HG03442 (cell line): ENCODE results near the gene SMCO2.

Experiments used
- ATAC-seq: cut with Tn5 transposase; IDR thresholded peaks from one replicate; pipeline ENCODE4 v1.9.1; 2021; ENCODE audit warnings: mild to moderate bottlenecking, moderate library complexity; ENCODE audit not compliant: unreplicated experiment

The SMCO2 gene

DNA sequence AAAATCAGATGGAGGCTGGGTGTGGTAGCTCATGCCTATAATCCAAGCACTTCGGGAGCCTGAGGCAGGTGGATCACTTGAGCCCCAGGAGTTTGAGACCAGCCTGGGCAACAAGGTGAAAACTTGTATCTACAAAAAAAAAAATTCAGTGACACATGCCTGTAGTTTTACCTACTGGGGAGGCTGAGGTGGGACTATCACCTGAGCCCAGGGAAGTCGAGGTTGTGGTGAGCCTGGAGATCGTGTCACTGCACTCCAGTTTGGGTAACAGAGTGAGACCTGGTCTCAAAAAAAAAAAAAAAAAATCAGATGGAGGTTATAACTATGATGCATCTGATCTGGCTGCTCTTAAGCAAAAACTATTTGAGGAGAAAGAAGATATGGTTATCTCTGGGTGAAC lies 50.9 kb downstream of the SMCO2 start:
- no peak for ATAC-seq

- ATAC-seq: peak; percentile 79
These were observed 51.6 kb downstream of the SMCO2 start for GRCh38 chr12:27498149-27498548.

DNA sequence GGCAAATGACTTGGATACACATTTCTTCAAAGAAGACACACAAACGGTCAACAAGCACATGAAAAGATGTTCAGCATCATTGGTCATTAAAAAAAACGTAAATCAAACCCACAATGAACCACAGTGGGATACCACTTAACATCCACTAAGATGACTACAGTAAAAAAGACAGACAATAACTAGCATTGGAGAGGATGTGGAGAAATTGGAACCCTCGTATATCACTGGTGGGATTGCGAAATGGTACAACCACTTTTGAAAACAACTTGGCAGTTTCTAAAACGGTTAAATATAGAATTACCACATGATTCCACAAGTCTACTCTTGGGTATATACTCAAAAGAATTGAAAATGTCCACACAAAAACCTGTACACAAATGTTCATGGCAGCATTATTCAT lies 52.2 kb downstream of the SMCO2 start:
- no peak for ATAC-seq

DNA sequence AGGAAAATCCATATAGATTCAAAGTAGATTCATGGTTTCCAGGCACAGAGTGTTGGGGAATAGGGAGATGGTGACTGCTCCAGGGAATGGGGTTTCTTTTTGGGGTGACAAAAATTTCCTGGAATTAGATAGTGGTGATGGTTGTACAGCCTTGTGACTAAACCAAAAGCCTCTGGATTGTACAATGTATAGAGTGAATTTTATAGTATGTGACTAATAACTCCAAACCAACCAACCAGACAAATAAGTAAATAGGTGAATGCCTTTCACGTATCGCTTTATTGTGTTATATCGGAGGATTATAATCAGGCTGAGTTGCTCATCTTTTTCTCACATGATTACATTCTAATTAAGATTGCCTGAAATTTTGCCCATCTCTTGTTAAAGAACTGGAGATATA lies 52.8 kb downstream of the SMCO2 start:
- ATAC-seq: no peak

GRCh38 chr12:27500546-27500945 lies 54.0 kb downstream of the SMCO2 start:
- no peak for ATAC-seq

DNA sequence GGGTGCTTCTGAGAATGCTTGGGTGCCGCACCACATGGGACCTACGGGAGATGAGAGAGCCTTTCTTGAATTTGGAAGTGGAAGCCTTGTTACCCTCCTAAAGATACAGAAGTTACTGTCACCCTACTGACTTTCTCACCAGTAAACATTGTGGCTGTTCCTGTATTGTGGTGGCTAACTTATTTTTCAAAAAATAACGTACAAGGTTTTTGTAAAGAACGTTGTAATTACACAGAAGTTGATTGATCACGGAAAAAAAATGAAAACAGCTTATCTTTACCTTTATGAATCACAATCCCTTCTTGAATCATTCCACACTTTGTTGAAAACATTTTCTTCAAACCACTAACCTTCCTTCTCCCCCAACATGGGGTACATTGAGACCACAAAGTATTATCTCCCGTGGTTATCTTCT lies 55.5 kb downstream of the SMCO2 start:
- ATAC-seq: no peak

DNA sequence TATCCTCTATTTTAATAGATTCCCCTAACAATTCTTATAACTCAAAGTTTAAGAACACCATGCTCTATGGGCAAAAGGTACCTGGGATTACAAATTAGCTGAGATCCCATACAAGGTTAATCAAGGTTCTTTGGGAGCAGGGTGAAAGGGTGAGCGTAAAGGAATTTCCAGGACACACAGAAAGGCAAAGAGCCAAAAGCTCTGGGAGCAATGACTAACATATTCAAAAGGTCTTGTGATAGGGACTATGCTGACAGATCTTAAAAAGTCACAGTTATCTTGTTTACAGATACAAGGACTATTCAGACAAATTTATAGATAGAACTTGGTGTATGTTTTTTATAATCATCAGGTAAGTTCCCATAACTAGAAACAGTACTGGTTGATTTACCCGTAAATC lies 58.0 kb downstream of the SMCO2 start:
- ATAC-seq: no peak

- ATAC-seq: no peak
These were observed 58.6 kb downstream of the SMCO2 start for GRCh38 chr12:27505109-27505508.

DNA sequence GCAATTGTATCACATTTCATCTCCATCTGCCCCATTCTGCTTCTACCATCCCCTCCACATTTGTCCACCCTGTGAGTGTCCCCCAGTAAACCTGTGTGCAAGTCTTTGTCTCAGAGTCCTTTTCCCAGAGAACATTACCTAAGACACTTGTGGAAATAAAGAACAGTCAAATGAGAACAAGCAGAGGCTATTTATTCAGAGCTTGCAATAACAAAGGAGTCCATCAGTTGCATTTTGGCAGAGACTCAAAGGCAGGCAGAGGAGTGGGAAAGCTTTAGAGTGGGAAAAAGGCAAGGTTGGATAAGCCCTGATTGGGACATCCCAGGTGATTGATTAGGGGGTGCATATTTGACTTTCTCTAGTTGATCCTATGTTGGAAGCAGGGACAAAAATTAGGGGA lies 59.2 kb downstream of the SMCO2 start:
- ATAC-seq: no peak

DNA sequence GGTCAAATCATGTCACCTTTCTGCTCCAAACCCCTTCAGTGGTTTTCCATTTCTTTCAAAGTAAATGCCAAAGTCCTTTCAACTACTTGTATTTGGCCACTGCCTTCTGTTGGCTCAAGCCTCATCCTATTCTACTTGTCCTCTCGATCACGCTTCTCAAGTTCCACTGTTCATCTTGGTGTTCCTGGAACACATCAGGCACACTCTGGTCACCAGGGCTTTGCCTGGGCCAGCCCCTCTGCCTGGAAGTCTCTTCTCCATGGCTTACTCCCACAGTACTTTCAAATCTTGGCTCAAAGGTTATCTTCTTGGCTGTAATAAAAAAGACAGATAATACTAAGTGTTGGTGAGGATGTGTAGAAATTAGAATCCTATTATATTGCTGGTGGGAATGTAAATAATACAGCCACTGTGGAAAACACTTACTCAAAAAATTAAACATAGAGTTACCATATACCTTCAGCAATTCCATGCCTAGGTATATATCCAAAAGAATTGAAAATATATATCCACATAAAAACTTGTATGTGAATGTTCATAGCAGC lies 60.2 kb downstream of the SMCO2 start:
- no peak for ATAC-seq

DNA sequence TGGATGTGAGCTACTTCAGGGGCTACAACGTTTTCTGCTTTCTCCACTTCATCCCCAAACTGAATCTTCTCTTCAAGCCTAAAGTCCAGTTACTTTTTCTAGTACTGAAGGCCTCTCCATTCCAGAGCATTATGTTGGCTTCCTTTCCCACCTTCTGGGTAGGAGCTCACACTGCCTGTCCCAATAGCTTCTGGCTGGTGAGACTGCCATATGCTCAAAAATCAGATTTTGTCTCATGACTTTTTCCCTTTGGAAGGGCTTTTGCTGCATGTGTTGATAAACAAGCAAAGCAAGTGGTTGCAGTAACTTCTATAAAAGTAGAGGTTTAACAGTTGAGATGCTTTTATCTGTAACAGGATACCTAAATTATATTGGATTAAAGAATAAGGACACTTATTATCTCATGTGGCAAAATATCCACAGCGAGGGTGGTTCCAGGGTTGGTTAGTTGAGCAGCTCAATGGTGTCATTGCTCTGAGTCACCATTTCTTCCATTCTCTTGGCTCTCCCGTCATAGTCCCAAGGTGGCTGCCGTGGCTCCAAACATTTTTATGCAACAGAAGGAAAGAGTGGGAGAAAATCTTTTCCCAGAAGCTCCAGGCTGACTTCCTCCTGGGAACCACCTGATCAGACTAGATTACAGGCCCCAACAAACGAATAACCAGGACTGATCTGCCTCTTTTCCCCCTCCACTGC lies 62.3 kb downstream of the SMCO2 start:
- no peak for ATAC-seq

DNA sequence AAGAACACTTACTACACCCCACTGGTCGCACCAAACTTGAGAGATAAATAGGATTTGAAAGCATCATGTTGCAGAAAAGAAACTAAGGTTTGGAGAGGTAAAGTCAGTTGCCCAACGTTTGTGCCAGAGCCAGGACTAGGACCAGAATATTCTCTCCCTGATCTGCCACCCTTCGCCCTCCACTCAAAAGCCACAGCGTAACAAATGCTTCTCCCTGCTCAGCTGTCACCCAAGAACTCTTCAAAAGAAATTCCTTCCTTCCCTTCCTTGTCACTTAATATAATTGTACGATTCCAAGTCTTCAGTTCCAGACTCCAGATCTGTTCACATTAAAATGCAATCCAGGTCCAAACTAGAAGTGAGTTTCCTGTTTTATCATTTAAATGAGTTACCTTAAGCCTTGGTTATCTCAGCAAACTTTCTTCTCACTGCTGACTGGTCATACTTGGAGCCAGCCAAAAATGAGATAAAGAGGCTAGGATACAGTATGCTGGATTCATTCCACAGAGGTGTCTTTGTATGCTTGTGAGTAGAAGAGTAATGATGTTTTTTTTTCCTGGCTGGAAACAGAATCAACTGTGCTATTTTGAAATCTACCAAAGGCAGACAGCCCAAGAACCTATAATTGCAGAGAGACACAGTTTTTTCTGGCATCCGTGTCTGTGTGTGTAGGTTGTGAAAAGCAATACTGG lies 64.6 kb downstream of the SMCO2 start:
- no peak for ATAC-seq

GRCh38 chr12:27511723-27512045 lies 65.1 kb downstream of the SMCO2 start:
- no peak for ATAC-seq

- ATAC-seq: no peak
These were observed 66.8 kb downstream of the SMCO2 start for GRCh38 chr12:27513155-27513824.

DNA sequence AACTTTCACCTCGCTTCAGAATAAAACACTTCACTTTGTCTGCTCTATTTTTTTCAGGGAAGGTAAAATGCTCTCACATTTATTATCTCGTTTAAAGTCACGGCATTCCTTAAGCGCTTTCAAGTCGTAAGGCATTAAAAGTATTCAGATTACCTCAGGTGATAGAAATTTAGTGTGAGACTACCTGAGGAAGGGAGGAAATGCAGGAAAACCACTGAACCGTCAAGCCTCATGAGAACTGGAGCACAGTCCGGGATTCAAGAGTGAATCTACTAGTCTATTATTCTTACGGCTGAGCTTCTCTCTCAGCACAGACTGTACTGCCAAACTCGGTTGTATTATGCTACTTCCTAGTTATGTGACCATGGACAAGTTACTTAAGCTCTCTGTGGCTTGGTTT lies 69.1 kb downstream of the SMCO2 start:
- ATAC-seq: no peak

DNA sequence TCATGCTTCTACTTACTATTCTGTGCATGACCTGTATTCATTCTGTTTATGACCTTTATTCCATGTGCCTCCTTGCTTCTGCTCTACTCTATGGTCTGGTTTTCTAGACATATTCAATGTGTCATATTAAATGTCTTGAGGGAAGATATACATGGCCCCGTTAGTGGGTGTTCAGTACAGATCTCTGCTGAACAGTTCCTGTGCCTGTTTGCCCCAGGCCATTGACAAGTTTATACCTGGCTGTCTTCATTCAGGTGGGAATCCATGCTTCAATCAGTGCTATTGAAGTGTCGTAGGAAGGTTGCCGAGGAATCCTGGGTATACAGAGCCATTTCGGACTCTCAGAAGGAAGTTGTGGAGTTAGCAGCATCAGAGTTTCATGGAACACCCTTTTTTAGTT lies 70.1 kb downstream of the SMCO2 start:
- no peak for ATAC-seq

DNA sequence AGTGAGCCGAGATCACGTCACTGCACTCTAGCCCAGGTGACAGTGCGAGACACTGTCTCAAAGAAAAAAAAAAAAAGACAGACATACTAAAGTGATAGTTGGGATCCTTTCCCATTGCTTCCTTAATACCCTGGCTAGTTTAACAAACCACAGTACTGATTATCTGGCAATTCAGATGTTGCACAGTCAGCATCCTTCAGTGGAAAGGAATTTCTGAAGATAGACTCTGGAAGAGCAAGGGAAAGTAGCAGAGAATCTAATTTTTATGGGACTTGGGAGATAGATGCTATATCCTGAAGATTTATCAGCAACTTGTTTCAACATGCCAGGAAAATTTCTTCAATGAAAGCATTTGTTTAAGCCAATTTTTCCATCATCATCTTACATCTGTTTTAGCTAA lies 71.0 kb downstream of the SMCO2 start:
- ATAC-seq: no peak

DNA sequence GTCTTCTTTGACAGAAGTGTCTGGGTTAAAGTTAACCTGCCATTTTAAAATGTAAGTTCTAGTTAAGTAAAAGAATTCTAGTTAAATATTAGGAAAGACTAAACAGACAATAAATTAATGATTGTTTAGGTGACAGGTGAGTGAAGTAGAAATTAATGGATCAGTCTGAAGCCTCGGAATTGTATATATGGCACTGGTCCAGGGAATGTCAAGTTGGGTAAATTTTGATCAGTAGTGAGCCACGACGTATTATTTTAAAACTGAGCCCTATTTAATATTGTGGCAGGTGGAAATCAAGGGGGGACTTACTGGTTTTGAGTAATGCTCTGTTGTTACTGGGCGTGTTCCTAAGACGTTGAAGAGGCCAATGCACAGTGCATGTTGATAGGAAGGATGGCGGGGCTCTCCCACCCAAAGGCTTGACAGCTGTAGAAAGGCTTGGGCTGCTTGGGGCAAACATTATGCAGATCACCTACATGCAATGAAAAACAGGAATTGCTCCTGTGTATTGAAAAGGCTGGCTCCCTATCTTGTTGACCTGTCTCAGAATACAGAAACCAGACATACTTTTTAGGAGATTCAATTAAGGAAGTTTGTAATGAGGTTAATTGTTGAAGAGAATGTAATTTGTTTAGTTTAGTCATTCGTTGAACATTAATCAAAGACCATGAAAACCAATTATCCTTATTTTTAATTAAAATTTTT lies 71.6 kb downstream of the SMCO2 start:
- no peak for ATAC-seq

DNA sequence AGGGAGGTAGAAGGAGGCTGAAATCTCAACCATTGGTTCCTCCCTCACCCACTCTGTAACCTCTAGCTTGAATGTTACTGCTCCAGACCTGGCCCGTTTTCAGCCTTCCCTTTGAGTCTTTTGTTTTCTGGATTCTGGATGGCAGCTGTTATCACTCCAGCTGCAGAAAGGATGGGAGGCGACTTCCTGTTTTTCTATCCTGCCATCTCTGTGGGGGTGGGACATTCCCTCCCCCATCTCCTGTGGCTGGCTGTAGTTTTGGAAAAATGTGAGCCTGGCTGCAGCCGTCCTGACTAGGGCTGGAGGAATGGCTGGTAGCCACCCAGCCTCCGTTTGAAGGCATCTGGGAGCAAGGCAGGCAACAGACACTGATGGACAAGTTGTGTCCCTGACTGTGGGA lies 74.5 kb downstream of the SMCO2 start:
- ATAC-seq: no peak

DNA sequence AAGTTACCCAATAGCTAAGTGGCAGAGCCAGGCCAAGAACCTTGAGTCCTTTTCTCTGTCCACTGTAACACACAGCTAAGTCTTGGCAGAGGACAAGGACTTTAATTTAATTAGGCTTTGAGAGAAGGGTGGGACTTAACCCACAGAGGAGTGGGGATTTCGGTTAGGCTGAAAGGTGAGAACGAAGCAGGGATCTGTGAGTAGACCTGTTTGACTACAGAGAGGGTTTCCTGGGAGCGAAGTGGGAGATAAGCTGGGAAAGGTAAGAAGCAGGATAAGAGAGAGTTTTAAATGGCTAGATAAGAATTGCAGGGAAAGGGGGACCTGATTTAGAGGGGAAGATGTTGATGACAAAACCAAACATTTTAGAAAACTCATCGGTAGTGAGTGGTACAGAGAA lies 75.4 kb downstream of the SMCO2 start:
- no peak for ATAC-seq

DNA sequence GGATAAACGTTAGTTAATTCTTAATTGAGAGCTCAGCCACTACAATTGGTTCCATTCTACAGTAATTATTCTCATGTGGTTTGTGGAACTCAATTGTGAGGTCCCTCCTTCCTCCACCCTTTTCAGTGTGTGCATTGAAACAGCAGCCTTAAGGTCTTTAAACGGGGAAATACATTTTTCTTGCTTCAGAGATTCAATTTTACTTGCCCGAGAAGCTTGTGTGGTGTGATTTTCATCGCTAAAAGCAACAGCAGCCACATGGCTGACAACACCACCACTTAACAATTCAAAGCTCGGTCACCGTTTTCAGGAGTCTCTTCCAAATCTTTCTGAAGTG lies 76.7 kb downstream of the SMCO2 start:
- peak; percentile 4 for ATAC-seq
